Liver (tissue), 3 donors: ENCODE data around the gene FTCD.

Experiments
- GABPA ChIP-seq, 2 donors: IDR thresholded peaks in 1 of 2; conservative IDR thresholded peaks in 1 of 2; 2 replicates each; pipeline ENCODE4 v1.6.1; 2016; ENCODE audit warnings: antibody characterized with exemption in 2 of 2, mild to moderate bottlenecking in 1 of 2, moderate library complexity in 1 of 2
- SP1 ChIP-seq: IDR thresholded peaks from 2 replicates; pipeline ENCODE4 v1.6.1; 2018; ENCODE audit warnings: antibody characterized with exemption, mild to moderate bottlenecking
- YY1 ChIP-seq: IDR thresholded peaks from 2 replicates; pipeline ENCODE4 v1.6.1; 2016; ENCODE audit warnings: antibody characterized with exemption, mild to moderate bottlenecking
- TF ChIP-seq, protein P1 (sequence below): IDR thresholded peaks from 2 replicates; pipeline ENCODE4 v1.6.1; 2016; ENCODE audit warnings: antibody characterized with exemption
- TF ChIP-seq, protein P2 (sequence below): fragments of 150-350 bp; IDR thresholded peaks from 2 replicates; pipeline ENCODE4 v1.5.1; 2017; ENCODE audit warnings: improper control_type of control experiment, low read depth, low read length; ENCODE audit not compliant: missing input control
- TF ChIP-seq, protein P3 (sequence below): IDR thresholded peaks from 2 replicates; pipeline ENCODE4 v1.6.1; 2016; ENCODE audit warnings: antibody characterized with exemption, mild to moderate bottlenecking
- donor health status: healthy.
- donor health status: healthy.

DNA sequence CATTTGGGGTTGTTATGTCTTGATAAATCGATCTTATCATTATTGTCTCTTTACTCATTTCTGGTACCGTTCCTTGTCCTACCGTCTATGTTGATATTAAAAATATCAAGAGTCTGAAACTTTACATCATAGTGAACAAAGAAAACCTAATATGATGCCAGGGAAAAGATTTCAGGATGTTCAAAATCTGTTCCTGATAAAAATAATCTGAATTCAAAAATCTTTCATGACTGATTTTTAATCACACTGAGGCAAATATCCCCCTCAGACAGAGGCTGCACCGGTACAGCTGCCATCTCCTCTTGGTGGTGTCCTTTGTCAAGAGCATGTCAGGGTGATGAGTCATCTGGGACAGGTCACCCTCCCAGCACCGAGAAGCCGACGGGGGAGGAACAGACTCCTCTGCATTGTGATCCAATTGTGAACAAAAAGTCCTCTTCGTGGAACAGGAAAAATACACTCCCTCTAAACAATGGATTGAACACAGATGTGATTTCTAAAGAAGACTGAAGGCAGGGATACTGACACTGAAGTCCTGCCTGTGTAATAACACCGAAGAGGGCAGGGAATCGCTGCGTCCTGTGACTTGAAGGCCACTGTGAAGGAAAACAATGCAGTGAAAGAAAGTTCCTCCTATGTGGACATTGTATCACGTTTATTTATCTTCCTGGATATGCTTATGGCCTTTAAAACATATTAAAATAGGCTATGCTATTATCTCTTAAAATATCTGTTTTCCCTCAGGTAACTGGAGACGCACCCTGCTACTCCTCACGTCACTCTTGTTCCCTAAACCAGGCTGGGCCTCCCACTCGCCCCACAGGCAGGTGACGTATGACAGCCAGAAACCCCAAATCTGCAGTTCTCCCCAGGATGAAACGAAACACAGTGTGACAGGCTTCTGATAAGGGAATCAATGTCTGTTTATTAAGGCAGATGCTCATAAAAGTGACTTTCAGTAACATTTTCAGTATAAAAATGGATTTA, 33.1 kb upstream of the FTCD start:
- TF ChIP-seq, protein P1, sequence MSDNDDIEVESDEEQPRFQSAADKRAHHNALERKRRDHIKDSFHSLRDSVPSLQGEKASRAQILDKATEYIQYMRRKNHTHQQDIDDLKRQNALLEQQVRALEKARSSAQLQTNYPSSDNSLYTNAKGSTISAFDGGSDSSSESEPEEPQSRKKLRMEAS = no peak
- TF ChIP-seq, protein P2, sequence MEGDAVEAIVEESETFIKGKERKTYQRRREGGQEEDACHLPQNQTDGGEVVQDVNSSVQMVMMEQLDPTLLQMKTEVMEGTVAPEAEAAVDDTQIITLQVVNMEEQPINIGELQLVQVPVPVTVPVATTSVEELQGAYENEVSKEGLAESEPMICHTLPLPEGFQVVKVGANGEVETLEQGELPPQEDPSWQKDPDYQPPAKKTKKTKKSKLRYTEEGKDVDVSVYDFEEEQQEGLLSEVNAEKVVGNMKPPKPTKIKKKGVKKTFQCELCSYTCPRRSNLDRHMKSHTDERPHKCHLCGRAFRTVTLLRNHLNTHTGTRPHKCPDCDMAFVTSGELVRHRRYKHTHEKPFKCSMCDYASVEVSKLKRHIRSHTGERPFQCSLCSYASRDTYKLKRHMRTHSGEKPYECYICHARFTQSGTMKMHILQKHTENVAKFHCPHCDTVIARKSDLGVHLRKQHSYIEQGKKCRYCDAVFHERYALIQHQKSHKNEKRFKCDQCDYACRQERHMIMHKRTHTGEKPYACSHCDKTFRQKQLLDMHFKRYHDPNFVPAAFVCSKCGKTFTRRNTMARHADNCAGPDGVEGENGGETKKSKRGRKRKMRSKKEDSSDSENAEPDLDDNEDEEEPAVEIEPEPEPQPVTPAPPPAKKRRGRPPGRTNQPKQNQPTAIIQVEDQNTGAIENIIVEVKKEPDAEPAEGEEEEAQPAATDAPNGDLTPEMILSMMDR = no peak
- TF ChIP-seq YY1 (no peak), SP1 (no peak), GABPA (IDR thresholded peaks at IDR 0.05 in 1 of 2, conservative IDR thresholded peaks at IDR 0.05 in 1 of 2) (no peak)
- TF ChIP-seq, protein P3, sequence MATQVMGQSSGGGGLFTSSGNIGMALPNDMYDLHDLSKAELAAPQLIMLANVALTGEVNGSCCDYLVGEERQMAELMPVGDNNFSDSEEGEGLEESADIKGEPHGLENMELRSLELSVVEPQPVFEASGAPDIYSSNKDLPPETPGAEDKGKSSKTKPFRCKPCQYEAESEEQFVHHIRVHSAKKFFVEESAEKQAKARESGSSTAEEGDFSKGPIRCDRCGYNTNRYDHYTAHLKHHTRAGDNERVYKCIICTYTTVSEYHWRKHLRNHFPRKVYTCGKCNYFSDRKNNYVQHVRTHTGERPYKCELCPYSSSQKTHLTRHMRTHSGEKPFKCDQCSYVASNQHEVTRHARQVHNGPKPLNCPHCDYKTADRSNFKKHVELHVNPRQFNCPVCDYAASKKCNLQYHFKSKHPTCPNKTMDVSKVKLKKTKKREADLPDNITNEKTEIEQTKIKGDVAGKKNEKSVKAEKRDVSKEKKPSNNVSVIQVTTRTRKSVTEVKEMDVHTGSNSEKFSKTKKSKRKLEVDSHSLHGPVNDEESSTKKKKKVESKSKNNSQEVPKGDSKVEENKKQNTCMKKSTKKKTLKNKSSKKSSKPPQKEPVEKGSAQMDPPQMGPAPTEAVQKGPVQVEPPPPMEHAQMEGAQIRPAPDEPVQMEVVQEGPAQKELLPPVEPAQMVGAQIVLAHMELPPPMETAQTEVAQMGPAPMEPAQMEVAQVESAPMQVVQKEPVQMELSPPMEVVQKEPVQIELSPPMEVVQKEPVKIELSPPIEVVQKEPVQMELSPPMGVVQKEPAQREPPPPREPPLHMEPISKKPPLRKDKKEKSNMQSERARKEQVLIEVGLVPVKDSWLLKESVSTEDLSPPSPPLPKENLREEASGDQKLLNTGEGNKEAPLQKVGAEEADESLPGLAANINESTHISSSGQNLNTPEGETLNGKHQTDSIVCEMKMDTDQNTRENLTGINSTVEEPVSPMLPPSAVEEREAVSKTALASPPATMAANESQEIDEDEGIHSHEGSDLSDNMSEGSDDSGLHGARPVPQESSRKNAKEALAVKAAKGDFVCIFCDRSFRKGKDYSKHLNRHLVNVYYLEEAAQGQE = no peak
